ENCODE measurements around the gene ABCA8. TPM values are rescaled to one million over a fixed set of nuclear protein-coding genes. Genes with fewer than 3 reads are reported as not detected.

The ABCA8 gene
- total and polyA plus RNA-seq, 7 donors: 3.7 to 25.3 (median 10.8) TPM

- Histone ChIP-seq H3K4me3 (no peak overlapping the region), H3K27ac (no peak overlapping the region), H3K4me1 (no peaks in the 10 kb centered on the region), H3K27me3 (ENCODE audit: insufficient read depth in 3 of 3, low read length in 2 of 3) (no peaks in the 10 kb centered on the region), H3K36me3 (ENCODE audit: insufficient read depth in 1 of 2, low read depth in 1 of 2) (peaks cover 0 to 51% of the 10 kb centered on the region in 2 donors), H3K9me3 (no peaks in the 10 kb centered on the region)
- intact Hi-C loops (cut with DNase I): no loop called here
- DNase-seq: no peak
- 20 to 35% (median 21%) methylated on average over 2 of the region's 2 CpGs for WGBS, 3 donors
- peak; percentile 28 to 66 (median 57) for ATAC-seq
- no peak for TF ChIP-seq CTCF (IDR thresholded peaks at IDR 0.05)
These were observed 26.1 kb upstream of the ABCA8 start for GRCh38 chr17:68981288-68981687.

- H3K9me3 ChIP-seq: no peaks in the 10 kb centered on the region
- H3K4me1 ChIP-seq: no peaks in the 10 kb centered on the region
- H3K27me3 ChIP-seq (ENCODE audit: insufficient read depth in 3 of 3, low read length in 2 of 3): peaks cover 0 to 3% (median 0%) of the 10 kb centered on the region in 3 donors
- intact Hi-C loops (cut with DNase I): loop anchor here in 1 of 2 donors (5.0 kb wide), 1 partner anchor 196 kb away; no protein-coding TSS in a partner anchor
- 46 to 71% (median 56%) methylated on average over 3 of the region's 3 CpGs for WGBS, 3 donors
- H3K4me3 ChIP-seq: no peak overlapping the region
- TF ChIP-seq CTCF (IDR thresholded peaks at IDR 0.05): no peak
- no peak overlapping the region for H3K27ac ChIP-seq
- peaks cover 0 to 34% of the 10 kb centered on the region in 2 donors for H3K36me3 ChIP-seq (ENCODE audit: insufficient read depth in 1 of 2, low read depth in 1 of 2)
- no peak for ATAC-seq
- DNase-seq: no peak
These were observed 18.1 kb upstream of the ABCA8 start for GRCh38 chr17:68973098-68973846.

GRCh38 chr17:68972119-68972704 is 17.0 kb upstream of the ABCA8 start:
- no peak for DNase-seq

GRCh38 chr17:68969101-68969500 is 13.9 kb upstream of the ABCA8 start:
- Histone ChIP-seq H3K4me1 (no peaks in the 10 kb centered on the region), H3K27ac (no peak overlapping the region), H3K4me3 (no peak overlapping the region), H3K36me3 (ENCODE audit: insufficient read depth in 1 of 2, low read depth in 1 of 2) (no peaks in the 10 kb centered on the region), H3K27me3 (ENCODE audit: insufficient read depth in 3 of 3, low read length in 2 of 3) (peaks cover 0 to 3% (median 0%) of the 10 kb centered on the region in 3 donors), H3K9me3 (no peaks in the 10 kb centered on the region)
- DNase-seq (no peak), ATAC-seq (no peak)
- 86 to 91% (median 87%) methylated on average over 5 of the region's 5 CpGs for WGBS, 3 donors
- intact Hi-C loops (cut with DNase I): no loop called here
- TF ChIP-seq CTCF (IDR thresholded peaks at IDR 0.05): no peak

More at GRCh38 chr17:68972119-68972704, 17.0 kb upstream of the ABCA8 start:
- no peak overlapping the region for H3K4me3 ChIP-seq
- H3K27me3 ChIP-seq (ENCODE audit: insufficient read depth in 3 of 3, low read length in 2 of 3): peaks cover 0 to 3% (median 0%) of the 10 kb centered on the region in 3 donors
- peaks cover 0 to 27% of the 10 kb centered on the region in 2 donors for H3K36me3 ChIP-seq (ENCODE audit: insufficient read depth in 1 of 2, low read depth in 1 of 2)
- intact Hi-C loops (cut with DNase I): loop anchor here in 1 of 2 donors (5.0 kb wide), 1 partner anchor 195 kb away; no protein-coding TSS in a partner anchor
- no peaks in the 10 kb centered on the region for H3K4me1 ChIP-seq
- whole genome bisulfite sequencing, 3 donors: 44 to 50% (median 44%) methylated on average over 4 of the region's 4 CpGs
- TF ChIP-seq CTCF (IDR thresholded peaks at IDR 0.05): peak; percentile 48
- H3K27ac ChIP-seq: no peak overlapping the region
- no peaks in the 10 kb centered on the region for H3K9me3 ChIP-seq
- ATAC-seq: peak in 1 of 4 donors; percentile 63

All from psoas muscle (tissue), 8 donors.